ENCODE measurements around the gene SCFD1.
A peak's percentile ranks its signal among the peaks of the same experiment; 100 is the strongest.
"Not testable (repeated sequence)": the region's sequence is repeated elsewhere in the genome, so short reads cannot be mapped to it uniquely, and the experiment has no call there.

SCFD1 gene

DNA sequence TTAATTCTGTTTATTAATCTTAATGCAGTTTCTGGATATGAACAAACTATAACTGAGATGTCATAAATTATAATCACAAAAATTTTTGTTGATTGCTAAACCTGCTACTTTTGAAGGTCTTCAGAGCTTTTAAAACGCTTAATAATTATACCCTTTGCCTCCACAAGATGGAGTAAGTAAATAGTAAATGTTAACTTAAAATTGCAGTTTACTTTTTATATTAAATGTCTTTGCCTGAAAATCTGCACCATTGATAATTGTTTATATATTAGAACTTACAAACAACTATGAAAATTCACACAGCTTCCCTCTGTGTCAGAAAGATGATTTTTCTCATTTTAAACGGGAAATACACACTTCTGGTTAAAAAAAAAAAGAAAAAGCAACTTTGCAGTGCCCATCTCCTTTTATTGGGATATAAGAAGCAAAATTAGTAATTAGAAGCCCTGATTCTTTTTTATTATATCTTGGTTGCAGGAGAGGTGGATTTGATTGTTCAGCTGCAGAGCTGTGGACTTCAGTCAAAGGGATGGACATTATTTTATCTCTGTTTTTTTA, 35.6 kb downstream of the SCFD1 start:
- Histone ChIP-seq H3K36me3 (ENCODE audit: control insufficient read depth, insufficient read depth, low read length) (peaks cover 17% of the 10 kb centered on the region), H3K9me3 (ENCODE audit: control insufficient read depth, low read length) (no peaks in the 10 kb centered on the region), H3K27me3 (ENCODE audit: control insufficient read depth, insufficient read depth, low read length, poor library complexity, severe bottlenecking) (no peaks in the 10 kb centered on the region), H3K4me3 (ENCODE audit: insufficient read depth, low read depth, low read length) (no peak overlapping the region), H3K27ac (ENCODE audit: insufficient read depth, low read depth, low read length, poor library complexity, severe bottlenecking) (no peak overlapping the region), H3K4me1 (ENCODE audit: control insufficient read depth, insufficient read depth, low read length) (no peaks in the 10 kb centered on the region)
- 100% methylated on average over 1 of the region's 2 CpGs for WGBS, 2 experiments

DNA sequence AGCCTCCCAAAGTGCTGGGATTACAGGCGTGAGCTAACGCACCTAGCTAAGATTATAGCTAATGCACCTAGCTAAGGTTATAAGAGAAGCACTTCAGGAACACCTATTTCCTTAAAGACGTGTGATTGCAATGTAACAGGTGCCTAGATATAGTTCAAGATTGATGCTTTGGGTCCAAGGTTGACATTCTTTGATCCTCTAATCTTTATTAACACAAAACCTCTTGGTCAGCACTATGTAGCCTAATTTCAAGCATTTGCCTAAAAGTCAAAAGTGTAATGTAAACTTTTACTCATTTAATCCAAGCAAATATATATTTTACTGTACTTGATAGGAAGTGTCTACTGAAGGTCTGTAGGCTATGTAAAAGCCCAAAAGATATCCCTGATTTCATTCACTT, 36.5 kb downstream of the SCFD1 start:
- WGBS, 2 experiments = 77 to 97% methylated on average over 2 to 3 of the region's 3 CpGs
- H3K9me3 ChIP-seq (ENCODE audit: control insufficient read depth, low read length) = no peaks in the 10 kb centered on the region
- no peaks in the 10 kb centered on the region for H3K27me3 ChIP-seq (ENCODE audit: control insufficient read depth, insufficient read depth, low read length, poor library complexity, severe bottlenecking)
- no peak overlapping the region for H3K27ac ChIP-seq (ENCODE audit: insufficient read depth, low read depth, low read length, poor library complexity, severe bottlenecking)
- H3K4me3 ChIP-seq (ENCODE audit: insufficient read depth, low read depth, low read length) = no peak overlapping the region
- H3K36me3 ChIP-seq (ENCODE audit: control insufficient read depth, insufficient read depth, low read length) = peaks cover 12% of the 10 kb centered on the region
- H3K4me1 ChIP-seq (ENCODE audit: control insufficient read depth, insufficient read depth, low read length) = no peaks in the 10 kb centered on the region

DNA sequence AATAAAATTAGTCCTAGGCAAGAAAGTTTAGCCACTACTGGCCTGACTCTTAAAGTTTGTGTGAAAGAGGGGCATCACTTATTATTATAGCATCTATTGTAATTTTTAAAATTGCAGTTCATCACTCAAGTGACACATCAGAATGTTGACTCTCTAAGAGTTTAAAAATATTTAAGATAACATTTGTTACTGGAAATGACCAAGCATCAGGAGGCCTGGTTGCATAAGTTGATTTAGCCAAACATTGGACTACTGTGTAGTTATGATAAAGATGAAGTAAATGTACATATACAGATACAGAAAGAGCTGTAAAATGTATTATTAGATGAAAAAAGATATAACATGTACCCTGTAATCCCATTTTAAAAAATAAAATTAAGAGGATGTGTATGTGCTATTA, 47.5 kb downstream of the SCFD1 start:
- Histone ChIP-seq H3K9me3 (ENCODE audit: control insufficient read depth, low read length) (no peaks in the 10 kb centered on the region), H3K4me1 (ENCODE audit: control insufficient read depth, insufficient read depth, low read length) (no peaks in the 10 kb centered on the region), H3K4me3 (ENCODE audit: insufficient read depth, low read depth, low read length) (no peak overlapping the region), H3K27ac (ENCODE audit: insufficient read depth, low read depth, low read length, poor library complexity, severe bottlenecking) (no peak overlapping the region), H3K27me3 (ENCODE audit: control insufficient read depth, insufficient read depth, low read length, poor library complexity, severe bottlenecking) (no peaks in the 10 kb centered on the region), H3K36me3 (ENCODE audit: control insufficient read depth, insufficient read depth, low read length) (peaks cover 5% of the 10 kb centered on the region)

DNA sequence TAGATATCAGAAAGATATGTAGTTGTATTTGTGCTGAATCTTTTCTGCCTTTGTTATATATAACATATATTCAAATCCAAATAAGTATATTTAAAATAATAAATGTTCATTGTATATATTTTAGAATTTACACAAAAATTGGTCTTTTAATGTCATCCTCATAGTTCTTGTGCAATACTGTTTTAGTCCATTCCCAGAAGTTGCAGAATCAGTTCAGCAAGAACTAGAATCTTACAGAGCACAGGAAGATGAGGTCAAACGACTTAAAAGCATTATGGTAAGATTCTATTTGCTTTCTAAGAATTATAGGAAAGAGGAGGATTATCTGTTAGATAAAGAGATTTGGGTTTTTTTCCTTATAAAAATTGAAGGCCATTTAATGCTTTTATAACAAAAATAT, 51.0 kb downstream of the SCFD1 start:
- WGBS, 2 experiments = 92 to 100% methylated on average over 1 of the region's 1 CpG
- H3K4me1 ChIP-seq (ENCODE audit: control insufficient read depth, insufficient read depth, low read length) = no peaks in the 10 kb centered on the region
- peaks cover 4% of the 10 kb centered on the region for H3K36me3 ChIP-seq (ENCODE audit: control insufficient read depth, insufficient read depth, low read length)
- H3K4me3 ChIP-seq (ENCODE audit: insufficient read depth, low read depth, low read length) = no peak overlapping the region
- H3K27ac ChIP-seq (ENCODE audit: insufficient read depth, low read depth, low read length, poor library complexity, severe bottlenecking) = no peak overlapping the region
- H3K27me3 ChIP-seq (ENCODE audit: control insufficient read depth, insufficient read depth, low read length, poor library complexity, severe bottlenecking) = no peaks in the 10 kb centered on the region
- H3K9me3 ChIP-seq (ENCODE audit: control insufficient read depth, low read length) = no peaks in the 10 kb centered on the region

DNA sequence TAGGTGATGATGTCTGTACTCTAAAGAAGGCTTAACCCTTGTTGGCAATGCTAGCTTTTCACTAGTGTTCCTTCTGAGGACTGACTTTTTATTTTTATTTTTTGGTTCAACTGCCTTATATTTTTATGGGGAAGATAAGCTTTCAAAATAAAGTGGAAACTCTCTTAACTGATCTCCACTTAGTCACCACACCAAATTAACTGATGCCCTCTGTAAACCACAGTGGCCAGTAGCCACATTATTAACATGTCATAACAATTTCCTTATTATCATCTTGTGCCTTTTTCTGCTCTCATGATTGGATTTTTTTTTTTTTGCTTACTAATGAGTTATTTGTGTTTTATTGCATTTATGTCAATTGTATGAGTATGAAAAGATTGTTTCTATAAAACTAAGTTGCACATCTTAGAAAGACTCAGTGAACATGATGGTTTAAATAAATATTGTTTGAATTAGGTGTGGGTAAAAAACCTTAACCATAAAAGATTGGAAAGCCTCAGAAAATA, 56.9 kb downstream of the SCFD1 start:
- H3K4me3 ChIP-seq (ENCODE audit: insufficient read depth, low read depth, low read length) = no peak overlapping the region
- H3K9me3 ChIP-seq (ENCODE audit: control insufficient read depth, low read length) = no peaks in the 10 kb centered on the region
- H3K36me3 ChIP-seq (ENCODE audit: control insufficient read depth, insufficient read depth, low read length) = peaks cover 1% of the 10 kb centered on the region
- no peaks in the 10 kb centered on the region for H3K27me3 ChIP-seq (ENCODE audit: control insufficient read depth, insufficient read depth, low read length, poor library complexity, severe bottlenecking)
- no peak overlapping the region for H3K27ac ChIP-seq (ENCODE audit: insufficient read depth, low read depth, low read length, poor library complexity, severe bottlenecking)
- H3K4me1 ChIP-seq (ENCODE audit: control insufficient read depth, insufficient read depth, low read length) = no peaks in the 10 kb centered on the region

DNA sequence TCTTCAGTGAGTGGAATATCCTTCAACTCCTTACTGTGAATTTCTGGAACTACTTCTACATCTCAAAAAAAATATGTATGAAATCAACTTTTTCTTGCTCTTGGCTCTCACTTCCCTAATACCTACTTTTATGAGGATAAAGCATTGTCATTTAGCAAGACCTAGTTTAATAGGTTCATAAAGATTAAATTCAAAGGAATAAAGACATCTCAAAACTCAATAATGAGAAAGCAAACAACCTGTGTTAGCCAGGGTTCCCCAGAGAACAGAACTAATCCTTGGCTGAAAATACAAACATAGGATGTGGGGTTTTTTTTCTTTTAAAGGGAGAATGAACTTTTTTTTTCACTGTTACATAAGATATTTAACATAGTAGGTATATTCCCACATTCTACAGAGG, 57.9 kb downstream of the SCFD1 start:
- no peak overlapping the region for H3K27ac ChIP-seq (ENCODE audit: insufficient read depth, low read depth, low read length, poor library complexity, severe bottlenecking)
- H3K27me3 ChIP-seq (ENCODE audit: control insufficient read depth, insufficient read depth, low read length, poor library complexity, severe bottlenecking) = no peaks in the 10 kb centered on the region
- peaks cover 5% of the 10 kb centered on the region for H3K36me3 ChIP-seq (ENCODE audit: control insufficient read depth, insufficient read depth, low read length)
- H3K4me1 ChIP-seq (ENCODE audit: control insufficient read depth, insufficient read depth, low read length) = no peaks in the 10 kb centered on the region
- H3K9me3 ChIP-seq (ENCODE audit: control insufficient read depth, low read length) = no peaks in the 10 kb centered on the region
- no peak overlapping the region for H3K4me3 ChIP-seq (ENCODE audit: insufficient read depth, low read depth, low read length)

DNA sequence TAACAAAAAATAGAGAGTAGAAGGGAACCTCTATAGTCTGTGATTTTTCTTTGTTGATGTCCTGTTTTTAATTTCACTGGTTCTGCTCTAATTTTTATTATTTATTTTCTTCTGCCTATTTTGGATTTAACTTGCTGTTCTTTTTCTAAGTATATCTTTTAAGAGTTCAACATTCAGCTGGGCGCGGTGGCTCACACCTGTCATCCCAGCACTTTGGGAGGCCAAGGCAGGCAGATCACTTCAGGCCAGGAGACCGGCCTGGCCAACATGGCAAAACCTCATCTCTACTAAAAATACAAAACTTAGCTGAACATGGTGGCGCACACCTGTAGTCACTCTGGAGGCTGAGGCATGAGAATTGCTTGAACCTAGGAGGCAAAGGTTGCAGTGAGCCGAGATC, 58.7 kb downstream of the SCFD1 start:
- H3K4me3 ChIP-seq (ENCODE audit: insufficient read depth, low read depth, low read length); H3K4me1 ChIP-seq (ENCODE audit: control insufficient read depth, insufficient read depth, low read length); H3K27me3 ChIP-seq (ENCODE audit: control insufficient read depth, insufficient read depth, low read length, poor library complexity, severe bottlenecking); H3K27ac ChIP-seq (ENCODE audit: insufficient read depth, low read depth, low read length, poor library complexity, severe bottlenecking); H3K9me3 ChIP-seq (ENCODE audit: control insufficient read depth, low read length); H3K36me3 ChIP-seq (ENCODE audit: control insufficient read depth, insufficient read depth, low read length): not testable (repeated sequence)
- 92% methylated on average over 5 of the region's 5 CpGs for WGBS, 2 experiments

DNA sequence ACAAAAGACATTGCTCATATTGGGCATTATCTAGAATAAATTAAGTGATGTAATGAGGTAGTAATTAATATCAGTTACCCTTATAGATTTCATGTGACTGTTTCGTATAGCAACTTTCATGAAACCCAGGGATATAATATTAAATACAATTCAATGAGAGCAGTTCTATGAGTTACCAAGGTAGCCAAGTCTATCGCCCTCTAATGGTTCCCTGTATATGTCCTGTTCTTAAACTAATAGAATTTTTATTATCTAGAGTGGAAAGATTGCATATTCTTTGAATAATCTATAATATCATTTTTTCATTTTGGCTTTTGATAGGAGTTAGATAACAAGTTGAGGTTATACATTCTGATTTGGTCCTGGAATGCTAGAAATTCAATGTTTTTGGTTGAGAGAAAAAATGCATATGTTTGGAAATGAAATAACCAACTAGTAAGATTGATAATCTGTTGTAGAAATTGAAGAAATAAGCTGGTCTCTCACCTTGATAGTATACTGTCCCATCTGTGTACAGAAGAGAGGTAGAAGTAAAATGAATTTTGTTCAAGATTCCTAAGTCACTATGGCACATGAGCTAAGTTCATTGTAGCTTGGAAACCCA, 59.7 kb downstream of the SCFD1 start:
- H3K27me3 ChIP-seq (ENCODE audit: control insufficient read depth, insufficient read depth, low read length, poor library complexity, severe bottlenecking) = no peaks in the 10 kb centered on the region
- no peak overlapping the region for H3K4me3 ChIP-seq (ENCODE audit: insufficient read depth, low read depth, low read length)
- H3K36me3 ChIP-seq (ENCODE audit: control insufficient read depth, insufficient read depth, low read length) = peaks cover 5% of the 10 kb centered on the region
- no peaks in the 10 kb centered on the region for H3K4me1 ChIP-seq (ENCODE audit: control insufficient read depth, insufficient read depth, low read length)
- WGBS, 2 experiments = 83% methylated on average over 1 of the region's 2 CpGs; no CpG with 5 or more reads in 1 of the 2 experiments
- H3K9me3 ChIP-seq (ENCODE audit: control insufficient read depth, low read length) = no peaks in the 10 kb centered on the region
- H3K27ac ChIP-seq (ENCODE audit: insufficient read depth, low read depth, low read length, poor library complexity, severe bottlenecking) = no peak overlapping the region

DNA sequence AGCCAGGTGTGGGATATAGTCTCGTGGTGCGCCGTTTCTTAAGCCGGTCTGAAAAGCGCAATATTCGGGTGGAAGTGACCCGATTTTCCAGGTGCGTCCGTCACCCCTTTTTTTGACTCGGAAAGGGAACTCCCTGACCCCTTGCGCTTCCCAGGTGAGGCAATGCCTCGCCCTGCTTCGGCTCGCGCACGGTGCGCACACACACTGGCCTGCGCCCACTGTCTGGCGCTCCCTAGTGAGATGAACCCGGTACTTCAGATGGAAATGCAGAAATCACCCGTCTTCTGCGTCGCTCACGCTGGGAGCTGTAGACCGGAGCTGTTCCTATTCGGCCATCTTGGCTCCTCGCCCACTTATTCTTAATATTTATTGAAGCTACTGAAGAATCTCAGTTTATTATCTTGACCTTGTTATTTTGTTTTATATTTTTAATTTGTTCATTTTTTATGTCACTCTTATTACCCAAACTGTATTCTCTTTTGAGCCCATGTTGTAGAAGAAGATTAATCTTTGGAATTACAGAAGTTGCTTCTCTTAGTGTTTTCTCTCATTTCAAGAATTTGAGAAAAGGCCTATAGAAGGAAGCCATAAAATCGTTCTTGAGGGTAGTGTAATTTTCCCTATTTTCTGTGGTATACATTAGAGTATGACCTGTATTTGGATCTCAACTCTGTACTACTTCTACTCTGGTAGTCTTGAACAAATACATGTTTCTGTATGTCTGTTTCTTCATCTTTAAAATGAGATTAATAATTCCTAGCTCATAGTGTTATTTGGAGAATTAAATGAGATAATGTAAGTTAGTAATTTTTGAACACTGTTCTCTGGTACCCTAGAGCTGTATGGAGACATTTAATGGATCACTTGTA, 68.6 kb downstream of the SCFD1 start:
- WGBS, 2 experiments = 20 to 47% methylated on average over 10 to 11 of the region's 28 CpGs
- peak overlapping the region; percentile 83 for H3K27ac ChIP-seq (ENCODE audit: insufficient read depth, low read depth, low read length, poor library complexity, severe bottlenecking)

DNA sequence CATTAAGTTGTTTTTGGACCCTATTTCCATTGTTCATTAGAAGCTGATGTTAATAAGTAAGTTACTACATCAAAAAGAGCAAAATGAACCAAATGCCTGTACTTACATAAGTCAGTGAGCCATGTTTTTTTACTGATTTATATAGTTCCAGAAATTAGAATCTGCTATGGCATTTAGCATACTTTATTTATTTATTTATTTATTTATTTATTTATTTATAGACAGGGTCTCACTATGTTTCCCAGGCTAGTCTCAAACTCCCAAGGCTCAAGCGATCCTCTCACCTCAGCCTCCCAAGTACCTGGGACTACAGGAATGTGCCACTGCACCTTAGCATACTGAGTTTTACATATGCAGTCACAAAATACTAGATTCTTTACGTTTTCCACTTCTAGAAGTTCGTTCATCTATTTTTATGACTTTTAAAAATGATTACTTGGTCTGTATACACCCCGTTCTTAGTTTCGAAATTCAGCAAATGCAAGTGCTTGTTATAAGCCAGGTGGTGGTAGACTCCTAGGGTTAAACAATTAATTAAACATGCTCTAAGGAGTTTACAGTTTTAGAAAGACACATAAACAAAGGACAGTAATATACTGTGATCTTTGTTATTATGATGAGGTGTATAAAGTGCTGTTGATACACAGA, 69.8 kb downstream of the SCFD1 start:
- H3K27ac ChIP-seq (ENCODE audit: insufficient read depth, low read depth, low read length, poor library complexity, severe bottlenecking) = no peak overlapping the region
- peak overlapping the region; percentile 41 for H3K4me3 ChIP-seq (ENCODE audit: insufficient read depth, low read depth, low read length)
- no peaks in the 10 kb centered on the region for H3K27me3 ChIP-seq (ENCODE audit: control insufficient read depth, insufficient read depth, low read length, poor library complexity, severe bottlenecking)
- H3K4me1 ChIP-seq (ENCODE audit: control insufficient read depth, insufficient read depth, low read length) = no peaks in the 10 kb centered on the region
- 95 to 100% methylated on average over 3 to 5 of the region's 5 CpGs for WGBS, 2 experiments
- H3K9me3 ChIP-seq (ENCODE audit: control insufficient read depth, low read length) = no peaks in the 10 kb centered on the region
- H3K36me3 ChIP-seq (ENCODE audit: control insufficient read depth, insufficient read depth, low read length) = no peaks in the 10 kb centered on the region

More for the DNA sequence above, 68.6 kb downstream of the SCFD1 start:
- not testable (repeated sequence) for H3K27me3 ChIP-seq (ENCODE audit: control insufficient read depth, insufficient read depth, low read length, poor library complexity, severe bottlenecking); H3K4me1 ChIP-seq (ENCODE audit: control insufficient read depth, insufficient read depth, low read length); H3K36me3 ChIP-seq (ENCODE audit: control insufficient read depth, insufficient read depth, low read length); H3K9me3 ChIP-seq (ENCODE audit: control insufficient read depth, low read length)
- H3K4me3 ChIP-seq (ENCODE audit: insufficient read depth, low read depth, low read length) = peak overlapping the region; percentile 41

Data from ectodermal cell (in vitro differentiated cells).